RKO (cell line): ENCODE results near the gene PLIN1.

ENCODE experiments used
- DNase-seq: peaks from one replicate; pipeline ENCODE4 v3.0.0-alpha.2; 2016; ENCODE audit warnings: low spot score

The PLIN1 gene

GRCh38 chr15:89627256-89627970, 51.8 kb downstream of the PLIN1 start:
- no peak for DNase-seq

- DNase-seq: no peak
Observed at GRCh38 chr15:89625716-89626115, 53.5 kb downstream of the PLIN1 start.

- no peak for DNase-seq
Observed at GRCh38 chr15:89623165-89623564, 56.0 kb downstream of the PLIN1 start.

GRCh38 chr15:89621547-89621946, 57.6 kb downstream of the PLIN1 start:
- no peak for DNase-seq

GRCh38 chr15:89616228-89616627, 62.9 kb downstream of the PLIN1 start:
- no peak for DNase-seq

GRCh38 chr15:89615135-89615534, 64.0 kb downstream of the PLIN1 start:
- DNase-seq: no peak
